C4-2B (cell line): Measurements from ENCODE around the gene COLGALT1.

Source experiments
- ZFX ChIP-seq: fragments of 450-650 bp; IDR thresholded peaks from 2 replicates; pipeline ENCODE4 v1.6.1; 2017
- TF ChIP-seq, protein P1 (sequence below): fragments of 450-650 bp; conservative IDR thresholded peaks from 2 replicates; pipeline ENCODE4 v1.5.1; 2017; ENCODE audit warnings: mild to moderate bottlenecking

DNA sequence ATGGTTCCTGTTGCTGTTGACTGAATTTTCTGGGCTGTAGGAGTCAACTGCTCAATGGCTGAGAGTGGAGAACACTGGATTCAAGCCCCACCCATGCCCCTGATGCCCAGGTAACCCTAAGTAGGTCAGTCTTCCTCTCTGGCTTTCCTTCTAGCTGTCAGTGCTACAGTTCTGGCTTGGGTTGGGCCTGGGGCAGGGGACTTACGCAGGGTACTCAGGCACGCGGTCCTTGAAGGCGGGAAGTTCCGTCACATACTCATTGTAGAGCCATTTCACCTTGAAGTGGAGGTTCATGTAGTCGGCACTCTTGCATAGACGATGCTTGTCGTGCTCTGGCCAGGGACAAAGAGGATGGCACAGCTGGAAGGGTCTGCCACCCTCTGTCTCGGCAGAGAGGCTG is 77.1 kb downstream of the COLGALT1 start:
- TF ChIP-seq, protein P1, sequence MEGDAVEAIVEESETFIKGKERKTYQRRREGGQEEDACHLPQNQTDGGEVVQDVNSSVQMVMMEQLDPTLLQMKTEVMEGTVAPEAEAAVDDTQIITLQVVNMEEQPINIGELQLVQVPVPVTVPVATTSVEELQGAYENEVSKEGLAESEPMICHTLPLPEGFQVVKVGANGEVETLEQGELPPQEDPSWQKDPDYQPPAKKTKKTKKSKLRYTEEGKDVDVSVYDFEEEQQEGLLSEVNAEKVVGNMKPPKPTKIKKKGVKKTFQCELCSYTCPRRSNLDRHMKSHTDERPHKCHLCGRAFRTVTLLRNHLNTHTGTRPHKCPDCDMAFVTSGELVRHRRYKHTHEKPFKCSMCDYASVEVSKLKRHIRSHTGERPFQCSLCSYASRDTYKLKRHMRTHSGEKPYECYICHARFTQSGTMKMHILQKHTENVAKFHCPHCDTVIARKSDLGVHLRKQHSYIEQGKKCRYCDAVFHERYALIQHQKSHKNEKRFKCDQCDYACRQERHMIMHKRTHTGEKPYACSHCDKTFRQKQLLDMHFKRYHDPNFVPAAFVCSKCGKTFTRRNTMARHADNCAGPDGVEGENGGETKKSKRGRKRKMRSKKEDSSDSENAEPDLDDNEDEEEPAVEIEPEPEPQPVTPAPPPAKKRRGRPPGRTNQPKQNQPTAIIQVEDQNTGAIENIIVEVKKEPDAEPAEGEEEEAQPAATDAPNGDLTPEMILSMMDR, result no peak
- TF ChIP-seq ZFX, result no peak
